ENCODE data around the gene ZNF267. TPM values are rescaled to one million over a fixed set of nuclear protein-coding genes. Genes with fewer than 3 reads are reported as not detected.
"Not testable (repeated sequence)": the region's sequence is repeated elsewhere in the genome, so short reads cannot be mapped to it uniquely, and the experiment has no call there.

The ZNF267 gene
- polyA plus RNA-seq, 1 donor from 2014 or later, result 7.0 TPM

DNA sequence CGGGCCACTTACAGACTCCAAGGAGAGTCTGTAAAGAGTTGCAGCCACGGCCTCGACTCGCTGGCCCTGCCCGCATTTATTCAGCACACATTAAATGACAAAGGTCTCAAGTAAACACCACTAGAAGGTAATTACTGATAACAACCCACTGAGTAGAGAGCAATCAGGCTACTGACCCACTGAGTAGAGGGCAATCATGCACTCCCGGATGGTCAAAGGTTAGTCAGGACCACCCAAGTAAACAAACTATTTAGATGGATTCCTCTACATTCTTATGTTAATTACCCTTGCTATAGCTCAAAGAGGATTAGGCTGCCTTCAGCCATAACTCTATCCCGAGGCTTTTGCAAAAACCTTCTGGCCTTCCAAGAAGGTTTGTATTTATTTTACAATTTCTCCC is 30.7 kb upstream of the ZNF267 start:
- no peak for TF ChIP-seq MXI1 (conservative IDR thresholded peaks at IDR 0.05; ENCODE audit: poor library complexity, severe bottlenecking)
- no peak for TF ChIP-seq SMC3 (conservative IDR thresholded peaks at IDR 0.05; ENCODE audit: poor library complexity)
- no peak for TF ChIP-seq REST (IDR thresholded peaks at IDR 0.05; ENCODE audit: borderline replicate concordance)
- no peak for TF ChIP-seq EZH2 (IDR thresholded peaks at IDR 0.05; ENCODE audit: borderline replicate concordance, insufficient read depth, low read length, poor library complexity, severe bottlenecking)
- no peak for TF ChIP-seq TAF1 (IDR thresholded peaks at IDR 0.05; ENCODE audit: low read depth)
- TF ChIP-seq RAD21 (conservative IDR thresholded peaks at IDR 0.05), result no peak
- TF ChIP-seq CTCF (IDR thresholded peaks at IDR 0.05; ENCODE audit: poor library complexity, severe bottlenecking), result no peak
- no peak for TF ChIP-seq POLR2AphosphoS5 (IDR thresholded peaks at IDR 0.05)
- TF ChIP-seq EP300 (conservative IDR thresholded peaks at IDR 0.05; ENCODE audit: poor library complexity, severe bottlenecking), result no peak
- Histone ChIP-seq H3K27me3 (ENCODE audit: insufficient read depth, low read depth, low read length) (no peaks in the 10 kb centered on the region), H3K27ac (ENCODE audit: low read length) (no peak overlapping the region), H2AFZ (ENCODE audit: low read depth, low read length) (no peak overlapping the region), H3K79me2 (replicated peaks; ENCODE audit: insufficient read depth, low read length) (no peaks in the 10 kb centered on the region), H4K20me1 (ENCODE audit: insufficient read depth) (no peaks in the 10 kb centered on the region), H3F3A (ENCODE audit: insufficient read depth, low read length, poor library complexity, severe bottlenecking) (no peaks in the 10 kb centered on the region), H3K4me3 (ENCODE audit: low read length) (no peak overlapping the region), H3K4me2 (ENCODE audit: low read length) (no peak overlapping the region), H3K9me3 (ENCODE audit: low read length) (peaks cover 13% of the 10 kb centered on the region), H3K36me3 (ENCODE audit: insufficient read depth, low read length) (no peaks in the 10 kb centered on the region), H3K9me2 (ENCODE audit: insufficient read depth, low read length) (no peaks in the 10 kb centered on the region), H3K9ac (ENCODE audit: low read length) (no peak overlapping the region)

DNA sequence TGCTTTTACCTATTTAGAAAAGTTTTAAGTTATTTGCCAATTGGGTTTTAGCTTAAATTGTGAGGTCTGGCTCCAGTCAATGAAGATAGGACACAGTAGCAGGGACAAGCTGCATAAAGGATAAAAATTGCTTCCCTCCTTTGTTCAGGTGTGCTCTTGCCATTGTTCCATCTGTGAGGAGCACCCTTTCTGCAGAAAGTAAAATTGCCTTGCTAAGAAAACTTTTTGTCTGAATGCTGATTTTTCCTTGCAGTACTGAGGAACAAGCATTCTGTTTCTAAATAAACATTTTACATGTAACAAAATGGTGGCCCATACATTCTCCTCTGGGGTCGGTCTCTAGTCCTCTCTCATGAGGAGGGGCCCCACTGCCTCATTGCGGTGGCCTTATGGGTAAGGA is 25.0 kb upstream of the ZNF267 start:
- not testable (repeated sequence) for H3K27me3 ChIP-seq (ENCODE audit: insufficient read depth, low read depth, low read length); H3K36me3 ChIP-seq (ENCODE audit: insufficient read depth, low read length); H3K27ac ChIP-seq (ENCODE audit: low read length); H3K9me3 ChIP-seq (ENCODE audit: low read length); H3F3A ChIP-seq (ENCODE audit: insufficient read depth, low read length, poor library complexity, severe bottlenecking); H3K79me2 ChIP-seq (replicated peaks; ENCODE audit: insufficient read depth, low read length); H3K4me2 ChIP-seq (ENCODE audit: low read length); H2AFZ ChIP-seq (ENCODE audit: low read depth, low read length); H4K20me1 ChIP-seq (ENCODE audit: insufficient read depth); H3K4me3 ChIP-seq (ENCODE audit: low read length); H3K9me2 ChIP-seq (ENCODE audit: insufficient read depth, low read length); H3K9ac ChIP-seq (ENCODE audit: low read length)

DNA sequence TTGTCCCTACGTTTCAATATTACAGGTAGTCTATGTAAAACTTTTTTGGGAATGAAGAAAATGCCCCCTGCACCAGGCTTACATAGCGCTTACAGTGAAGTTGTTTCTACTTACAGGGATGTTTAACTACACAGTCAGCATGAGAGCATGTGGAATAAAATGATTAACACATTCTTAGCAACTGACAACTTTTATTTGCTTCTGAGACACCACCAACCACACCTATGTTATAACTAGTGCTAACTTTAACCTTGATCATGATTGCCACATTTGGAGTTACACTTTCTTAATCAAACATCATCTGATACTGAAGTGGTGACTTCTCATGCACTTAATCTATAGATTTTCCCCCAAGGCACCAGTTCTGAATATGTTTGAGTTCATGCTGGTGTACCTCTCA is 20.3 kb upstream of the ZNF267 start:
- H4K20me1 ChIP-seq (ENCODE audit: insufficient read depth), result no peaks in the 10 kb centered on the region
- no peaks in the 10 kb centered on the region for H3K27me3 ChIP-seq (ENCODE audit: insufficient read depth, low read depth, low read length)
- no peaks in the 10 kb centered on the region for H3K79me2 ChIP-seq (replicated peaks; ENCODE audit: insufficient read depth, low read length)
- no peaks in the 10 kb centered on the region for H3K9me3 ChIP-seq (ENCODE audit: low read length)
- H3K36me3 ChIP-seq (ENCODE audit: insufficient read depth, low read length), result no peaks in the 10 kb centered on the region
- no peak overlapping the region for H3K4me2 ChIP-seq (ENCODE audit: low read length)
- TF ChIP-seq POLR2AphosphoS5 (IDR thresholded peaks at IDR 0.05) (no peak), CTCF (IDR thresholded peaks at IDR 0.05; ENCODE audit: poor library complexity, severe bottlenecking) (no peak), RAD21 (conservative IDR thresholded peaks at IDR 0.05) (no peak), SMC3 (conservative IDR thresholded peaks at IDR 0.05; ENCODE audit: poor library complexity) (no peak), EP300 (conservative IDR thresholded peaks at IDR 0.05; ENCODE audit: poor library complexity, severe bottlenecking) (no peak), REST (IDR thresholded peaks at IDR 0.05; ENCODE audit: borderline replicate concordance) (no peak), TAF1 (IDR thresholded peaks at IDR 0.05; ENCODE audit: low read depth) (no peak), EZH2 (IDR thresholded peaks at IDR 0.05; ENCODE audit: borderline replicate concordance, insufficient read depth, low read length, poor library complexity, severe bottlenecking) (no peak), MXI1 (conservative IDR thresholded peaks at IDR 0.05; ENCODE audit: poor library complexity, severe bottlenecking) (no peak)
- H3F3A ChIP-seq (ENCODE audit: insufficient read depth, low read length, poor library complexity, severe bottlenecking), result no peaks in the 10 kb centered on the region
- H3K9ac ChIP-seq (ENCODE audit: low read length), result no peak overlapping the region
- H3K27ac ChIP-seq (ENCODE audit: low read length), result no peak overlapping the region
- H3K4me3 ChIP-seq (ENCODE audit: low read length), result no peak overlapping the region
- H2AFZ ChIP-seq (ENCODE audit: low read depth, low read length), result no peak overlapping the region
- no peaks in the 10 kb centered on the region for H3K9me2 ChIP-seq (ENCODE audit: insufficient read depth, low read length)

All from neural cell (in vitro differentiated cells).